C4-2B (cell line): ENCODE measurements around the gene PLPP6.

Experiments used
- H3K27ac ChIP-seq: fragments of 450-650 bp; 2 replicates; pipeline ENCODE4 v1.5.1; 2017
- ZFX ChIP-seq: fragments of 450-650 bp; IDR thresholded peaks from 2 replicates; pipeline ENCODE4 v1.6.1; 2017
- TF ChIP-seq, protein P1 (sequence below): fragments of 450-650 bp; conservative IDR thresholded peaks from 2 replicates; pipeline ENCODE4 v1.5.1; 2017; ENCODE audit warnings: mild to moderate bottlenecking

PLPP6 gene

DNA sequence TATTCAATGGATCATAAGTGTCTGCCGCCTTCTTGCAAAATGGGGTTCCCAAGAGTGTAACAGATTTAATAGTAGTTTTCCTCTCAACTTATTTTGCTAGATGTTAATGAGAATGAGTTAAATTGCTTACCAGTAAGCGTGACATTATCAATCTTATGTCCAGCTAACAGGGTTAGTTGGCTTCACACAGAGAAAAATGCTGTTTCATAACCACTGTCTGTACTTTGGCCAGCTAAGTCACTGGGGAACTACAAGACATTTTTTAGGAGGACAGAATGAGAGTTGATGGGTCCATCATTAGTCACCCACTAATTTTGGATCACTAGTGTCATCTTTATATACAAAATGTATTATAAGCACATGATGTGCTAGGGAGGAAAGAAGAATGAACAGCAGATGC is 18.7 kb downstream of the PLPP6 start:
- no peak overlapping the region for H3K27ac ChIP-seq
- no peak for TF ChIP-seq ZFX
- TF ChIP-seq, protein P1, sequence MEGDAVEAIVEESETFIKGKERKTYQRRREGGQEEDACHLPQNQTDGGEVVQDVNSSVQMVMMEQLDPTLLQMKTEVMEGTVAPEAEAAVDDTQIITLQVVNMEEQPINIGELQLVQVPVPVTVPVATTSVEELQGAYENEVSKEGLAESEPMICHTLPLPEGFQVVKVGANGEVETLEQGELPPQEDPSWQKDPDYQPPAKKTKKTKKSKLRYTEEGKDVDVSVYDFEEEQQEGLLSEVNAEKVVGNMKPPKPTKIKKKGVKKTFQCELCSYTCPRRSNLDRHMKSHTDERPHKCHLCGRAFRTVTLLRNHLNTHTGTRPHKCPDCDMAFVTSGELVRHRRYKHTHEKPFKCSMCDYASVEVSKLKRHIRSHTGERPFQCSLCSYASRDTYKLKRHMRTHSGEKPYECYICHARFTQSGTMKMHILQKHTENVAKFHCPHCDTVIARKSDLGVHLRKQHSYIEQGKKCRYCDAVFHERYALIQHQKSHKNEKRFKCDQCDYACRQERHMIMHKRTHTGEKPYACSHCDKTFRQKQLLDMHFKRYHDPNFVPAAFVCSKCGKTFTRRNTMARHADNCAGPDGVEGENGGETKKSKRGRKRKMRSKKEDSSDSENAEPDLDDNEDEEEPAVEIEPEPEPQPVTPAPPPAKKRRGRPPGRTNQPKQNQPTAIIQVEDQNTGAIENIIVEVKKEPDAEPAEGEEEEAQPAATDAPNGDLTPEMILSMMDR, result no peak

DNA sequence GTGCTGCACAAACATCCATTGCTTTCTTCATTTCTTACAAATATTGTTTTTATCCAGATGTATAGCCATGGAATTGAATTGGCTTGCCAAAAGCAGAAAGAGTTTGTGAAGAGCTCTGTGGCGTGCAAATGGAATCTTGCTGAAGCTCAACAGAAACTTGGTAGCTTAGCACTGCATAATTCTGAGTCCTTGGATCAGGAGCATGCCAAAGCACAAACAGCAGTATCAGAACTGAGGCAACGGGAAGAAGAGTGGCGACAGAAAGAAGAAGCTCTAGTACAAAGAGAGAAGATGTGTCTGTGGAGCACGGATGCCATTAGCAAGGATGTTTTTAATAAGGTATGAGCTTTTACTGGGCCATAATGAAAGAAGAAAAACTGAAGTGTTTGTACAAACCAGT is 22.7 kb downstream of the PLPP6 start:
- H3K27ac ChIP-seq, result no peak overlapping the region
- no peak for TF ChIP-seq ZFX
- TF ChIP-seq, protein P1, result no peak

DNA sequence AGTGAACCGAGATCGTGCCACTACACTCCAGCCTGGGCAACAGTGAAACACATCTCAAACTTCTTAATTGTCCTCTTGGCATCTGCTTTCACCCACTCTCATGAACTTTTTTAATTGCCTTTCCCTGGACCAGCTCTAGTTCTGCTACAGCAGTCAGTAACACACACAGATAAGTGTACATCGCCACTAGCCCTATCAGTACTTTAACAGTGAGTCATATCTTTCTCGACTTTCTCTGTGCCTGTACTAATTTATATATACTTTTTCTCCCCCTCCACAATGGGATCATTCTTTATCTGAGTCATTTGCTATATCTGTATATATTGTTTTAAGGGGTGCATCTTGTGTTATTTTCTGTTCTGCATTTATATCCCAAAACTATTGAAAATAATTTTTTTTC is 24.0 kb downstream of the PLPP6 start:
- no peak overlapping the region for H3K27ac ChIP-seq
- TF ChIP-seq, protein P1, result no peak
- no peak for TF ChIP-seq ZFX

DNA sequence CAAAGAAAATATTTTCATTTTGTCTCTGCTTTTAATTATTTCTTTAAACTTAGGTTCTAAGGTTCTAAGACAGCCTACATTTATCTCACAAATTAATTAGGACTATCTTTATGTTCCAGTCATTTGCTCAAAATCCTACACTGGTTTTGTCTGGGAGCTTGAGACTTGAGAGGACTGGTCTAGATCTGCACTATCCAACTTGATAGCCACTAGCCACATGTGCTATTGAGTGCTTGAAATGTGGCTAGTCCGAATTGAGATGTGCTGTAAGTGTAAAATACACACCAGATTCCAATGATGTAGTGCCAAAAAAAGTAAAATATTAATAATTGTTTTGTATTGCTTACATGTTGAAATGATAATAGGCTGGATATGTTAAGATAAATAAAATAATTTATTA is 24.5 kb downstream of the PLPP6 start:
- H3K27ac ChIP-seq, result no peak overlapping the region
- TF ChIP-seq, protein P1, result no peak
- TF ChIP-seq ZFX, result no peak

DNA sequence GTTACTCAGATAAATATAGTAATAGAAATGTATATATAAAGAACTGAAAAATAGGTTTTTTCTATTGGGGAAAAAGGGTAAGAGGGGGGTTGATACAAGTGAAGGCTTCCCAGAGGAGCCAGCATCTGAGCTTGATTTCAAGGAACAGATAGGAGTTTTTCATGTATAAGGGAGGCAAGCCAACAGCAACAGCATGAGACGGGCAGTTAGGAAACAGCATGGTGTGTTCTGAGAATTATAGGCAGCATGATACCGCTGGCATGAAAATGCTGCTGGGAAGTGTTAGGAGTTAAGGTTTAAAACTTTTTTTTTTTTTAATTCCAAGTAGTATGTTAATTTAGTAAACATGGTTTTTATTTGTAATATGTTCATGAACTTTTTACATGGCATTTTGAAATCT is 26.9 kb downstream of the PLPP6 start:
- no peak for TF ChIP-seq ZFX
- TF ChIP-seq, protein P1, result no peak
- H3K27ac ChIP-seq, result no peak overlapping the region

DNA sequence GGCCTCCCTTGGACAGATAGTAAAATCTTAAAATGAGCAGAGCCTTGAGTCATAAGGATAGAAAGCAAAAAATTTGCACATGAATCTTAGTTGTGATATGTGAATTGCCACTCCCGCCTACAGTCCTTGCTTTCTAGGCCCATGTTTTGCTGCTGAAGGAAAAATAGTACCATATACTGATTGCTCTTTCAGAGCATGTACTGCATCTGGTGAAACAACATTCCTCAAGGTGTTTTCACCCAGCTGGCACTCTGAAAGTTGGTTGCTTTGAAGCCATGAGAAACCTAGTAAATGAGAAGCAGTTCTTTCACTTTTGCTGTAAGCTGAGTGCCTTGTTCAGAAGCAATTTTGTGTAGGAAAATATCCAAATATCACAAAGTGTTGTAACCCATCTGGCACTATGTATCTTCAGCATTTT is 27.6 kb downstream of the PLPP6 start:
- TF ChIP-seq, protein P1, result no peak
- H3K27ac ChIP-seq, result no peak overlapping the region

DNA sequence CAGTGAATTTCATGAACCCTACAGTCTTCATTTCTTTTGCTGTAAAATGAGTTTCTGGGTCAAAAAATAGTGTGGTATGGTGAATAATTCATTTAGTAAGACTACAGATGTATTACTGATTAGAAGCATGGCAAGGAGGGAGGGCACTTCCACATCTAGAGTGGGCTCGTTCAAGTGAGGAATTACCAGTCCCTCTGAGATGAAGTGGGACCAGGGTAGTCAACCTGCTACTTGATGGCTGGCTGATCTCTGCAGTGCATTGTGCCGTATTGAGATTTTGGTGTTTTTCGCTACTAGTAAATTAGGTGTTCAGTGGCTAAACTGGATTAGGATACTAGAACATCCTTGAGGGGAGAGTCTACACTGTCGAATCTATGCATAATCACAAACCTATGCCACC is 28.1 kb downstream of the PLPP6 start:
- no peak overlapping the region for H3K27ac ChIP-seq
- TF ChIP-seq, protein P1, result no peak
- no peak for TF ChIP-seq ZFX
